ENCODE results near the gene TMEM114. TPM values are rescaled to one million over a fixed set of nuclear protein-coding genes. Genes with fewer than 3 reads are reported as not detected.

Gene TMEM114
- not detected in 2 replicates for total RNA-seq (2022)
- Bru-seq, nascent RNA, result not detected
- percentile 4 among the genes with signal in this experiment for BruChase-seq, experiment 1, labeled RNA remaining after a 6-hour chase
- not detected for BruChase-seq, experiment 2, labeled RNA remaining after a 2-hour chase
- long read RNA-seq, result 0 reads

GRCh38 chr16:8589900-8590688 is at the start of gene TMEM114:
TSS of gene TMEM114 (minus strand) at chr16:8590511. CDS start at chr16:8589838, 673 bp downstream.
- Mint-ChIP-seq H3K27me3 (ENCODE audit: unreplicated experiment) (peaks cover 11% of the 10 kb centered on the region), H3K4me3 (ENCODE audit: low read depth, unreplicated experiment) (no peak within 1 kb of the TSS), H3K9me3 (ENCODE audit: low read depth, unreplicated experiment) (no peaks in the 10 kb centered on the region), H3K27ac (ENCODE audit: unreplicated experiment) (no peak within 1 kb of the TSS), H3K4me1 (ENCODE audit: low read depth, unreplicated experiment) (no peaks in the 10 kb centered on the region), H3K36me3 (ENCODE audit: insufficient read depth, unreplicated experiment) (no peaks in the 10 kb centered on the region)
- DNase-seq, result no peak
- intact Hi-C loops (cut with micrococcal nuclease; ENCODE audit: unreplicated experiment), result no loop called here
- TF ChIP-seq CTCF (IDR thresholded peaks at IDR 0.05; ENCODE audit: unreplicated experiment), result no peak
- no TSS peak for BruUV-seq (replicated peaks)
- CTCF ChIA-PET, result no interaction called here

GRCh38 chr16:8639694-8640093 is 49.4 kb upstream of the TMEM114 start:
- intact Hi-C loops (cut with micrococcal nuclease; ENCODE audit: unreplicated experiment), result no loop called here
- CTCF ChIA-PET, result no interaction called here
- DNase-seq, result no peak
- H3K27me3 Mint-ChIP-seq (ENCODE audit: unreplicated experiment), result no peaks in the 10 kb centered on the region
- H3K4me1 Mint-ChIP-seq (ENCODE audit: low read depth, unreplicated experiment), result no peaks in the 10 kb centered on the region
- H3K4me3 Mint-ChIP-seq (ENCODE audit: low read depth, unreplicated experiment), result no peak overlapping the region
- no peak overlapping the region for H3K27ac Mint-ChIP-seq (ENCODE audit: unreplicated experiment)
- TF ChIP-seq CTCF (IDR thresholded peaks at IDR 0.05; ENCODE audit: unreplicated experiment), result no peak
- peaks cover 57% of the 10 kb centered on the region for H3K36me3 Mint-ChIP-seq (ENCODE audit: insufficient read depth, unreplicated experiment)
- no TSS peak for BruUV-seq (replicated peaks)
- no peaks in the 10 kb centered on the region for H3K9me3 Mint-ChIP-seq (ENCODE audit: low read depth, unreplicated experiment)

- Mint-ChIP-seq H3K36me3 (ENCODE audit: insufficient read depth, unreplicated experiment) (peaks cover 47% of the 10 kb centered on the region), H3K27ac (ENCODE audit: unreplicated experiment) (no peak overlapping the region), H3K9me3 (ENCODE audit: low read depth, unreplicated experiment) (no peaks in the 10 kb centered on the region), H3K27me3 (ENCODE audit: unreplicated experiment) (no peaks in the 10 kb centered on the region), H3K4me3 (ENCODE audit: low read depth, unreplicated experiment) (no peak overlapping the region), H3K4me1 (ENCODE audit: low read depth, unreplicated experiment) (no peaks in the 10 kb centered on the region)
- intact Hi-C loops (cut with micrococcal nuclease; ENCODE audit: unreplicated experiment), result no loop called here
- TF ChIP-seq CTCF (IDR thresholded peaks at IDR 0.05; ENCODE audit: unreplicated experiment), result peak; percentile 35
- BruUV-seq (replicated peaks), result no TSS peak
- CTCF ChIA-PET, result interaction anchor here (0.5 to 1.5 kb wide), 3 partner anchors 13 to 68 kb away, joined by 3 to 4 read pairs (median 3); partner anchors contain the start of gene METTL22
- DNase-seq, result peak; percentile 11
These were observed 44.9 kb upstream of the TMEM114 start for GRCh38 chr16:8634991-8635736.

- CTCF ChIA-PET, result no interaction called here
- Mint-ChIP-seq H3K27ac (ENCODE audit: unreplicated experiment) (no peak overlapping the region), H3K9me3 (ENCODE audit: low read depth, unreplicated experiment) (no peaks in the 10 kb centered on the region)
These were observed 42.4 kb upstream of the TMEM114 start for GRCh38 chr16:8632675-8633182.

More at GRCh38 chr16:8632675-8633182, 42.4 kb upstream of the TMEM114 start:
- Mint-ChIP-seq H3K4me1 (ENCODE audit: low read depth, unreplicated experiment) (no peaks in the 10 kb centered on the region), H3K27me3 (ENCODE audit: unreplicated experiment) (no peaks in the 10 kb centered on the region), H3K36me3 (ENCODE audit: insufficient read depth, unreplicated experiment) (peaks cover 45% of the 10 kb centered on the region), H3K4me3 (ENCODE audit: low read depth, unreplicated experiment) (no peak overlapping the region)
- intact Hi-C loops (cut with micrococcal nuclease; ENCODE audit: unreplicated experiment), result no loop called here
- no peak for DNase-seq
- BruUV-seq (replicated peaks), result no TSS peak
- no peak for TF ChIP-seq CTCF (IDR thresholded peaks at IDR 0.05; ENCODE audit: unreplicated experiment)
